HG03039 (cell line): ENCODE measurements around the gene TK1.

Experiments
- ATAC-seq: cut with Tn5 transposase; IDR thresholded peaks from one replicate; pipeline ENCODE4 v1.9.1; 2021; ENCODE audit warnings: mild to moderate bottlenecking, moderate library complexity; ENCODE audit not compliant: unreplicated experiment

TK1 gene

GRCh38 chr17:78125138-78125913 is 61.5 kb downstream of the TK1 start:
- no peak for ATAC-seq

- ATAC-seq: no peak
These were observed 62.1 kb downstream of the TK1 start for GRCh38 chr17:78124836-78125137.
